NCI-H2029 treated with DMSO at 0.1 percent for 48 hours (cell line): ENCODE data around the gene LCE1D.

Source experiments
- DNase-seq: peaks from one replicate; lab custom pipeline; 2025; lab: John Stamatoyannopoulos, UW

The LCE1D gene, protein sequence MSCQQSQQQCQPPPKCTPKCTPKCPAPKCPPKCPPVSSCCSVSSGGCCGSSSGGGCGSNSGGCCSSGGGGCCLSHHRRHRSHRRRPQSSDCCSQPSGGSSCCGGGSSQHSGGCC

DNA sequence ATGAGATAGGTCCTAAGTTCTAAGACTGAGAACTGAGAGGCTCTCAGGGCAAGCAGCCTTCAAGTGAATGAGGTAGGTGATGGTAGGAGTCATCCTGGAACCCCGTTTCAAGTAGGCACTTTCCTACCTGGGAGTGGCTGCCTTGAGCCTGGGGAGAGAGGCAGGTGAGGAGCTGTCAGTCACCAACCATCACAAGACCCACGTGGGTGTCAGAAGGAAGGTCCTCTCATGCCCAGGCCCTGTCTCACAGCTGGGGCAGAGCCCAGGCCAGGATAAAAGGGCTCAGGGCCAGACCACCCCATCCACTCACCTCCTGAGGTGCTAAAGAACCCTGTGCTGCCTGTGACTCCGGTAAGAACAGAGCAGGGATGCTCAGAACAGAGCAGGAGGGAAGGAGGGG lies at the start of gene LCE1D:
LCE1D (plus strand) TSS at position 301 of the 400 bp plus-strand sequence. CDS start 1,074 bp downstream, outside the sequence.
- DNase-seq = no peak

DNA sequence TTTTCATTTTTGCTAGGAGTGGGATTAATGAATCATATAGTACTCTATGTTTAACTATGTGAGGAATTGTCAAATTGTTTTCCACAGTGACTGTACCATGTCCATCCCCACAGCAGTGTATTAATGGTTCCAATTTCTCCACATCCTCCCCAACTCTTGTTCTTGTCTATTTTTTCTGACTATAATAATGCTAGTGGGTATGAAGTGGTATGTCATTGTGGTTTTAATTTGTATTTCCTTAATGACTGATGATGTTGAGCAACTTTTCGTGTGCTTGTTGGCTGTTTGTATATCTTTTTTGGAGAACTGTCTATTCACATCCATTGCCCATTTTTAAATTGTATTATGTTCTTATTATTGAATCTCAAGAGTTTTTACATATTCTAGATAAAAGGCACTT lies 48.7 kb upstream of the LCE1D start:
- DNase-seq = no peak

DNA sequence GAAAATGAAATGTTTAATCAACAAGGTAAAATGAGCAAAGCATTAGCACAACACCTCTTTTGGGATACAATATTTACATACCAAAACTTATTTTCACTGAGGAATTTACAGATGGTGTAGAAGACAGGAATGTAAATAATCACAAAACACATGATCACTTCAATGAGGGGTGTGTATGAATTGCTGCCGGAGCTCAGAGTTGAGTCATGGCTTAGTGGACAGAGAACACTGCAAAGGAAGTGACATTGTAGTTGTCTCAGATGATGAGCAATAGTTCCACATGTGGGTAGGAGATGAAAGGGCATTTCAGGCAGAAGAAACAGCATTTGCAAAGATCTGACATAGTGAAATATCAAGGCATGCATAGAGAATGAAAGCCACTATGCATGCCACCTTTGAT lies 44.3 kb upstream of the LCE1D start:
- no peak for DNase-seq

DNA sequence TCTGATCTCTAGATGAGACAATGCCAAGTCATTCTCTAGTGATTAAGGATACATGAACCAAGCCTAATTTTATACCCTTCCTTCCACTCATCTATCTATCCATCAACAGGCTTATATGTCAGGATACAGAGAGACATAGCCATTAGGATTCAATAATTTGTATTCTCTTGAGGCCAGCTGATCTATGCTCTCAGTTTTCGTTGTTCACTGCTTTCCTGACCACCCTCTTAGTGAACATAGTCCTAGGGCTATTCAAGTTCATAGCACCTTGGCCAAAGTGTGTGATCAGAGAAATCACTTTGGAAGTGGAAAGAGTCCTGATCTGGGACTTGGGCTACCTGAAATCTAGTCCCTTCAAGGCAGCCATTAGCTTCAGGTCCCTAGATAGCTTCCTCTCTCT lies 42.9 kb upstream of the LCE1D start:
- DNase-seq = no peak

DNA sequence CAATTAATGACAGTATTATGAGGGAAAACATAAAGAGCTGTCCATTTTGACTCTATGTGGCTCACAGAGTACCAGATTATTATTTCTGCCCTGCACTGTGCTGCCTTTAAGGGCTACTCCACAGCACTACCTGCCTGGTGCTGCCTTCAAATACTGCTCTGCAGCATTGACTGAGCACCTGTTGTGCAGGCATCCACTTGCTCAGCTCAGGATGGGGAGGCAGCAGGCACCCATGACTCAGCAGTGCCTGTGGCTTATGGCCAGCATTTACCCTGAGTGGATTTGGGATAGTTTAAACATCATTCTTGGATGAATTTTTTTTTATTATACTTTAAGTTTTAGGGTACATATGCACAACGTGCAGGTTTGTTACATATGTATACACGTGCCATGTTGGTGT lies 39.6 kb upstream of the LCE1D start:
- no peak for DNase-seq

DNA sequence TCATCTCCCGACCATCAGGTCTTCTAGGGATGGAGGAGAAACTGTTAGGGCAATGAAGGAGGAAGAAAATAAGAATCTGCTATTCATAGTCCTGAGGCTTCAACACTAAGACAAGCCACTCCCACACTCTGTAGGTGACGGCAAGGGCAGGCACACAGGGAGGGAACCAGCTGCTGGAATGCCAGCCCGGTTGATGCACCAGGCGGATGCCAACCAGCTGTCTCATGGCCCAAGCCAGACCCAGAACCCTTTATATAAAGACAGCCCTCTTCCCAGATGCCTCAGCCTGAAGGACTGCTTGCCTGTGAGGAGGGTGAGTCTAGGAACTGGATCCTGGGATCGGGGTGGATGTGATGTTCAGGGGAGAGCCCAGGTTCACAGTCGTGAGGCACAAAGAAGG lies 38.8 kb upstream of the LCE1D start, which contains the start of gene KPRP:
KPRP (plus strand) TSS at position 279 of the 400 bp plus-strand sequence. CDS start 1,564 bp downstream, outside the sequence.
- DNase-seq = no peak

DNA sequence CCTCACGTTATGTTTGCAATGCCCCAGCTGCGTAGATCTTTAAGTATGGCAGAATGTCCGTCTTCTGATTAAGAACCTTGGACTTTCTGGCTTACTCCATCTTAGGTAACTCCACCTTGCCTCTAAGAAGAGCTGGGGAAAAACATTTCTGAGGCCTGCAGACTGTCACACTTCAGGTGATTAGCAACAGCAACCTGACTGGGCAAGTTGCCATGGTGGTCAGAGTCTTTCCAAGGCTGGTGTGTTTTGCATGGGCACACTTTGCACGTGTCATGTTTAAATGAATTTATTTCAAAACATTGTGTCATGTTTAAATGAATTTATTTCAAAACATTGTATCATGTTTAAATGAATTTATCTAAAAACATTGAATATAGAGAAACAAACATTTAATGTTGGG lies 37.9 kb upstream of the LCE1D start:
- no peak for DNase-seq

DNA sequence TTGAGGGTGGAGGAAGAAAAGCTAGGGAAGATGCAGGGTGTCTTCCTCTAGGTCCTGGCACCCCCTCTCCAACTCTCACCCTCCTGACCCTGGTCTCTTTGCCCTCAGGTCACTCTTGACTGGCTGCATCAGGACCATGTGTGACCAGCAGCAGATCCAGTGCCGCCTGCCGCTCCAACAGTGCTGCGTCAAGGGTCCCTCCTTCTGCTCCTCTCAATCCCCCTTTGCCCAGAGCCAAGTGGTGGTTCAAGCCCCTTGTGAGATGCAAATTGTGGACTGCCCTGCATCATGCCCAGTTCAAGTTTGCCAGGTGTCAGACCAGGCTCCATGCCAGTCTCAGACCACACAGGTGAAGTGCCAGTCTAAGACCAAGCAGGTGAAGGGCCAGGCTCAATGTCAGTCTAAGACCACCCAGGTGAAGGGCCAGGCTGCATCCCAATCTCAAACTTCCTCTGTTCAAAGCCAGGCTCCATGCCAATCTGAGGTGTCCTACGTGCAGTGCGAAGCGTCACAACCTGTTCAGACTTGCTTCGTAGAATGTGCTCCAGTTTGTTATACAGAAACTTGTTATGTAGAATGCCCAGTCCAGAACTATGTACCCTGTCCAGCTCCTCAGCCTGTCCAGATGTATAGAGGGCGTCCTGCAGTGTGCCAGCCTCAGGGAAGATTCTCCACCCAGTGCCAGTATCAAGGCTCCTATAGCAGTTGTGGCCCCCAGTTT lies 36.9 kb upstream of the LCE1D start:
- DNase-seq = no peak

DNA sequence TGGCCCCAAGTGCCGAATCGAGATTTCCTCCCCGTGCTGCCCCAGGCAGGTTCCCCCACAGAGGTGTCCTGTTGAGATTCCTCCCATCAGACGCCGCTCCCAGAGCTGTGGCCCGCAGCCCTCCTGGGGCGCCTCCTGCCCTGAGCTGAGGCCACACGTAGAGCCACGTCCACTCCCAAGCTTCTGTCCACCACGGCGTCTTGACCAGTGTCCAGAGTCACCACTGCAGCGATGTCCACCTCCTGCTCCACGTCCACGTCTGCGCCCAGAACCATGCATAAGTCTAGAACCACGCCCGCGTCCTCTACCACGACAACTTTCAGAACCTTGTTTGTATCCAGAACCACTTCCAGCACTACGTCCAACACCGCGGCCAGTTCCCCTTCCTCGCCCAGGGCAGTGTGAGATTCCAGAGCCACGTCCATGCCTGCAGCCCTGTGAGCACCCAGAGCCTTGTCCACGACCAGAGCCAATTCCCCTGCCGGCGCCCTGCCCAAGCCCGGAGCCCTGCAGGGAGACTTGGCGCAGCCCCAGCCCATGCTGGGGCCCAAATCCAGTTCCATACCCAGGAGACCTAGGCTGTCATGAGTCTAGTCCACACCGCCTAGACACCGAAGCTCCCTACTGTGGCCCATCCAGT lies 35.9 kb upstream of the LCE1D start:
- no peak for DNase-seq

DNA sequence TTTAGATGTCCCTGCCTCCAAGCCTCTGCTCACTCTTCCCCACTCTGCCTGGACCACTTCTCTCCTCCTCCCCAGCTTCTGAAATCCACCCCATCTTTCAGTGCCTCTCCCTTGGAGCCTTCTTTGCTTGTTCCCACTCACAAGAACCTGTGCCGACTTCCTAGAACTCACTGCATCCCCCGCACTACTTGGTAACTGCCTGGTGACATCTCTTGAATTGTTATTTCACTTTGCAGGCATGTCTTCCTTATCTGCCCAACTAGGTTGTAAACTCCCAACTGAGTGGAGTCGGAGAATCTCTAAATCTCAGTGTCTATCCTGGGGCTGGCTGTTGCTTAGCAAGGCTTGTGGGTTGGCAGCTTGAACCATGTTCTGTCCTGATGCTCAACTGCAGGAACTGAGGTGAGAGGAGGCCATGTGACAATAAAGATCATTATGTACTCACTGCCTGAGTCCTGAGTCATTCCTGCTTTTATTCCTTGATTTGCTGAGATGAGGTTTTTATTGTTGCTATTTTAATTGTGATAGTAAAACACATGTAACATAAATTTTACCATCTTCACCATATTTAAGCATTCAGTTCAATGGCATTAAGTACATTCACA lies 34.8 kb upstream of the LCE1D start:
- no peak for DNase-seq

DNA sequence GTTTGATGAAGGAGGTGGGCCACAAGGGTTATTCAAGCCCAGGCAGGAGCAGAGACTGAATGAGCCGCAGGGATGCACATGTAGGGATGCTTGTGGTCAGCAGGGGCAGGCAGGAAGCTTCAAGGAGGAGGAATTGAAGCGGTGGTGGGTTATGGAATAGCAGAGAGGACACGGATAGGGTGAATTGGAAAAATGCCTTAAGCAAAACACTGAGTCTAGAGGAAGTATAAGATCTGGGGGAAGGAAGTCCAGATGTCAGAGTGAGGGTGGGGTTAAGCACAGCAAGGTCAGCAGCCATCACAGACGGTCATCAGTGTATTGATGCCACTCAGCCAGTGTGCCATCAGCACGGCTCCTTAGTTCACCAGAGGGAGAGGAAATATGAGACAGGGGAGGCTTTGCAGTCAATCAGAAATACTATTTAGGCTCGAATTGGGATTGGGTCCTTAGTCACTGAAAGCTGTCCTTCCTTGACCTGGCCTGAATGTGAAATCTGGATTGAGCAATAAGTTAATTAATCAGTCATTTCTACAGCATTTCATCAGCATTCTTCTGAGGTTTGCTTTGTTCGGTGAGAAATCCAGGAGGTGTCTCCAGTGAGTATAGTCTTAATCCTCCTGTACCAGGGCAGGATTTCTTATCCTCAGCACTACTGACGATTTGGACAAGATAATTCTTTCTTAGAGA lies 27.5 kb upstream of the LCE1D start:
- DNase-seq = no peak

DNA sequence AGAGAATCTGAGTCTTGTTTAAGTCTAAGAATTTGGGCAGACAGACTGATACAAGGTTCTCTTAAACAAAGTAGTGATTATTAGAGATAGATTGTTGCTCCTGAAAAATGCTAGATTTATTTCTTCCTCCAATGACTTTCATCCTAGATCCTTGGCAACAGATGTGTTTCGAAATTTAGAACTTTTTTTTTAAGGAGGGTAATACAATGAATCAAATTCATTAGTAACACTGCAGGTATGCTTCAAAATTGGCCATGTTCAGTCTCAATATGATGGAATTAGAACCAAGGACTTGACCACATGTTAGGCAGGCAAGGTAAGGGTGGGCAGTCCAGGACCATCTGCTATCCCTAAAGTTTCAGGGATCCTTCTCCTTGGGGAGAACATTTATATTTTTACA lies 26.1 kb upstream of the LCE1D start:
- DNase-seq = no peak

DNA sequence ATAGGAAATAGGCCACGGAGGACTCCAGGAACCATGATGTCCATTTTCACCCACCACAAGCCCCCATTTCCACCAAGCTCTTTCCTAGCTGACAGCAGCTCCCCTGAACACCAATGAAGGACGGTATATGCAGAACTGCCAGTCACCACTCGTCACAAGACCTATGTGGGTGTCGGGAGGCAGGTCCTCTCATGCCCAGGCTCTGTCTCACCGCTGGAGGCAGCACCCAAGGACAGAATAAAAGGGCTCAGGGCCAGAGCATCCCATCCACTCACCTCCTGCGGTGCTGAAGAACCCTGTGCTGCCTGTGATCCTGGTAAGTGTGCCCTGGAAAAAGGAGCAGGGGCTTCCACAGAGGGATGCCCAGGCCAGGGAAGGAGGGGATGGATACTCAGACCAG lies 21.6 kb upstream of the LCE1D start, which contains the start of gene LCE1F:
LCE1F (plus strand) TSS at position 266 of the 400 bp plus-strand sequence. CDS start 1,232 bp downstream, outside the sequence.
- DNase-seq = no peak

DNA sequence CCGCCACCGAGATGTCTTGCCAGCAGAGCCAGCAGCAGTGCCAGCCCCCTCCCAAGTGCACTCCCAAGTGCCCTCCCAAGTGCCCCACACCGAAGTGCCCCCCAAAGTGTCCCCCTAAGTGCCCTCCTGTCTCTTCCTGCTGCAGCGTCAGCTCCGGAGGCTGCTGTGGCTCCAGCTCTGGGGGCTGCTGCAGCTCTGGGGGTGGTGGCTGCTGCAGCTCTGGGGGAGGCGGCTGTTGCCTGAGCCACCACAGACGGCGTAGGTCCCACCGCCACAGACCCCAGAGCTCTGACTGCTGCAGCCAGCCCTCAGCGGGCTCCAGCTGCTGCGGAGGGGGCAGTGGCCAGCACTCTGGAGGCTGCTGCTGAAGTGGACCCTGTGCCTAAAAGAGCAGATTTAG lies 20.2 kb upstream of the LCE1D start:
- no peak for DNase-seq

DNA sequence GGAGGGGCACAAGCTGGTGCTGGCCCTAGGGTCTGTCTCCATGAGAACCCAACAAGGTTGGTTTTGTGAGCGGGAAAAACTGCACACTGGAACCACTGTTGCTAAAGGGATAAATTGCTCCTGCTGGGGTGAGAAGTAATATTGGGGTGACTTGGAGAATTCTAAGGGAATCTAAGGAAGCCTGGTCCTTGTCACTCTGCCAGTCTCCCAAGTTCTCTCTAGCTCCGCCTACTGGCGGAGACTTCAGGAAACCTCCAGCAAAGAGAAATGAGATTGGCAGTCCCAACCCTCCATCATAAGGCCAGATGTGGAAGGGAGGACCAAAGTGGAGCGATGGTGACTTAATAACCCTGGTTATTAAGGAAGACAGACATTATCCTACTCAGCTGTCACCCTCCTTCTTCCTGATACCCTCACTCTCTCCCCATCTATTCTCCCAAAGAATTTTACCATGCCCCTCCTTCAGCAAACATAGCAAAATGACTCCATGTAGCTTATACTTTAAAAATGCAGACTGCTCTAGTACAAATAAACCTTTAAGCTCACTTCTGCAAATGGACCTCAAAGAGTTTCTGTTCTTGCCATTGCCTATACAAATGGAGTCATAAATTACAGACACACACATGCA lies 18.9 kb upstream of the LCE1D start:
- DNase-seq = no peak

DNA sequence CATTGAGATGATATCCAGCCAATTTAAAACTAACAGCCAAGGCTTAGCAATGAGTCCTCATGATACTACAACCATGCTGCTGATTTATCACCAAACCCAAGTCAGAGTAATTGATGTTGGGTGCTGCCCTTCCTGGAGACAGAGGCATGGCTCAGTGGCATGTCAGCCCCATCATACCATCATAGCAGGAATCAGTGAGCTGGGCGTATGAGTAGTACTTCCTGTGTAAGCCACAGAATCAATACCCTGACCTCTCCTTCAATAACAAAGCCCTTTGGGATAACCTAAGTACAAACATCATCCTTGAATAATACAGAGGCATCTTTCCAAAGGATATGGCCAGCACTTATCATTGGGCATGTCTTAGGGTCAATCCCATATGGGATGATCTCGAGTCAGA lies 13.4 kb upstream of the LCE1D start:
- DNase-seq = no peak

DNA sequence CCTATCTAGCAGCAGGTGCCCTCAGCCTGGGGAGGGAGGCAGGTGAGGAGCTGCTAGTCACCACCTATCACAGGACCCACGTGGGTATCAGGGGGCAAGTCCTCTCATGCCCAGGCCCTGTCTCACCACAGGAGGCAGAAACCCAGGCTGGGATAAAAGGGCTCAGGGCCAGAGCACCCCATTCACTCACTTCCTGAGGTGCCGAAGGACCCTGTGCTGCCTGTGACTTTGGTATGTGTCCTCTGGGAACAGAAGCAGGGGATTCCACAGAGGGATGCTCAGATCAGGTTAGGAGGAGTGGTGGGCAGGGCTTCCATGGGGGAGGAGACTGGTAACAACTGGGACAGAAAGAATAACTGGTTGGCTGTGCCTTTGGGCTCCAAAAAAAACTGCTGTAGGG lies 10.4 kb upstream of the LCE1D start, which contains the start of gene LCE1E:
LCE1E (plus strand) TSS at position 181 of the 400 bp plus-strand sequence. CDS start 1,043 bp downstream, outside the sequence.
- no peak for DNase-seq

DNA sequence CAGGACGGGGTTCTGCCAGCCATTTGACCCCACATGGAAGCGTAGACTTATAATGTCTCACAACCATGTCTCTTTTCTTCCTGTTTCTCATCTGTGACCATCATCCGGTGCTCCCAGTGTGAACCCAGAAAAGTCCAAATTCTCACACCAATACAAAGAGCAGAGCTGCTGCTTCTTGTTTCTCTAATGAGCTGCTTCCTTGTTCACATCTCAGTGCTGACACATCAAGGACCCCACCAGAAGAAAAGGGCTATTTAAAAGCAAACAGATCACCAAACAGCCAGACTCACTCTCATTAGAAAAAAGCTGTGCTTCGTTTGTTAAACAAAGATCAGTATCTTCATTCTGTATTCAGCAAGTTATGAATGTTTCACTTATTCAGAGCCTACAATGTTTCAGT lies 835 bp upstream of the LCE1D start:
- DNase-seq = no peak

DNA sequence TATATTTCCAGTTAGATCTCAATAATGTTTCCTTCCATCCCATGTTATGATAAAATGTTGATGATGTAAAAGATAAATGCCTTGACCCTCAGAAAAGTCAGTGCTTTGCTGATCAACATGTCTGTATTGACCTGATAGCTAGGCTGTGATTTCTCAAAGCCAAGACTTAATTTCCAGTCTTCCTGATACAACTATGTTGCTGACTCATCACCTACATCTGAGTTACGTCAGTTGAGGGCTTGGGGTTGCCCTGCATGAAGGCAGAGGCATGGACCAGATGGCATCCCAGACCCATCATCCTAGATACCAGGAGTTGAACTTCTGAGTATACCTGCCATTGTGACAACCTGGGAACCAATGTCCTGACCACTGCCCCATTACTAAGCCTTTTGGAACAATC lies 4.8 kb downstream of the LCE1D start:
- DNase-seq = no peak

DNA sequence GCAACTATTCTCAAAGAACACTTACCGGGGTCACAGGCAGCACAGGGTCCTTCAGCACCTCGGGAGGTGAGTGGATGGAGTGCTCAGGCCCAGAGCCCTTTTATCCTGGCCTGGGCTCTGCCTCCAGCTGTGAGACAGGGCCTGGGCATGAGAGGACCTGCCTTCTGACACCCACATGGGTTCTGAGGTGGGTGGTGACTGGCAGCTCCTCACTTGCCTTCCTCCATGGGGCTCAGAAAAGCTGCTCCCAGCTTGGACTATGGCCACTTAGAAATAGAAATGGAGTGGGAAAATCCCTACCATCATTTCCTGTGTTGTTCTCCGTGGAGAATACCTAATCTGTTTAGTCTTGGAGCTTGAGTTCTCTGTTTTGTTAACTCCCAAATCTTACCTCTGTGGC lies 10.1 kb downstream of the LCE1D start, which contains the start of gene LCE1C:
LCE1C (minus strand) TSS at position 76 of the 400 bp plus-strand sequence. CDS start 1,173 bp downstream, outside the sequence.
- no peak for DNase-seq

DNA sequence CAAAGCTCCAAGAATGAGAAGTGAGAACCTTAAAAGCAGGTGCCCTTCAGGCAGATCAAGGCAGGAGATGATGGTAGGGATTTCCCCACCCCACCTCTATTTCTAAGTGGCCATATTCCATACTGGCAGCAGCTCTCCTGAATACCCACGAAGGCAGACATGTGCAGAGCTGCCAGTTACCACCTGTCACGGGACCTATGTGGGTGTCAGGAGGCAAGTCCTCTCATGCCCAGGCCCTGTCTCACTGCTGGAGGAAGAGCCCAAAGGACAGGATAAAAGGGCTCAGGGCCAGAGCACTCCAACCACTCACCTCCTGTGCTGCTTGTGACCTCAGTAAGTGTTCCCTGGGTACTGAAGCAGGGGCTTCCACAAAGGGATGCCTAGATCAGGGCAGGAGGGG lies 14.5 kb downstream of the LCE1D start:
- no peak for DNase-seq

DNA sequence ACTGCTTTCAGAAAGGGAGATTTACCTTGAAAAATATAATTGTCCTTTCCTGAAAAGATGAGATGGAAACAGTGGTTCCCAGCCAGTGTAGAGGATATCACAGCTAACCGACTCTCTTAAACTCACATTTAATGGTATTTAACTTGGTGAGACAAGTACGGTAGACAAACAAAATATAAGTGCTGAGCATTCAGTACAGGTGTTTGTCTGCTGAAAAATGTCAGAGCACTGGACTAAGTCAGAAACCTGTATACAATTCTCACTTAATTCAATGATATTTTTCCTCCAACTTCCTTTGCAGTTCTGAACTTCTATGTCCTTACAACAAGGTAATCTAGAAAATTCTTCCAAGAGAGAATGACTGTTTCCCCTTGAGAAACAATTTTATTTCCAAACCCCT lies 15.2 kb downstream of the LCE1D start, which contains the start of gene LCE1B:
LCE1B (plus strand) TSS at position 301 of the 400 bp plus-strand sequence. CDS start 476 bp downstream, outside the sequence.
- no peak for DNase-seq
